GM19455 (cell line): ENCODE measurements around the gene ROBO1.

ENCODE experiments used
- ATAC-seq: cut with Tn5 transposase; IDR thresholded peaks from one replicate; pipeline ENCODE4 v1.9.1; 2021; ENCODE audit not compliant: unreplicated experiment

Gene ROBO1

GRCh38 chr3:78604341-78604740, 1163.5 kb downstream of the ROBO1 start:
- ATAC-seq = no peak

- ATAC-seq = no peak
These were observed 1166.5 kb downstream of the ROBO1 start for GRCh38 chr3:78601249-78601648.

- no peak for ATAC-seq
These were observed 1178.0 kb downstream of the ROBO1 start for GRCh38 chr3:78589778-78590177.

GRCh38 chr3:78588906-78589621, 1178.7 kb downstream of the ROBO1 start:
- no peak for ATAC-seq

- no peak for ATAC-seq
These were observed 1187.1 kb downstream of the ROBO1 start for GRCh38 chr3:78580681-78581080.

- no peak for ATAC-seq
These were observed 1196.3 kb downstream of the ROBO1 start for GRCh38 chr3:78571486-78571885.

- ATAC-seq = no peak
These were observed 1197.3 kb downstream of the ROBO1 start for GRCh38 chr3:78570496-78570895.

- ATAC-seq = no peak
These were observed 1198.0 kb downstream of the ROBO1 start for GRCh38 chr3:78569804-78570203.

GRCh38 chr3:78565712-78566111, 1202.1 kb downstream of the ROBO1 start:
- ATAC-seq = no peak

- ATAC-seq = no peak
These were observed 1205.5 kb downstream of the ROBO1 start for GRCh38 chr3:78562328-78562727.
